K562 (cell line): ENCODE data around the gene TBCC. TPM values are rescaled to one million over a fixed set of nuclear protein-coding genes. Genes with fewer than 3 reads are reported as not detected.

Experiments used
- CCAR2 ChIP-seq: fragments of 200-400 bp; formaldehyde crosslinking; IDR thresholded peaks from 2 replicates; pipeline ENCODE4 v1.6.1; 2017; ENCODE audit warnings: mild to moderate bottlenecking, low read depth, low read length
- DDX20 ChIP-seq: fragments of 450-650 bp; IDR thresholded peaks from 2 replicates; pipeline ENCODE4 v1.6.1; 2016; ENCODE audit warnings: missing genetic modification characterization, low read depth, mild to moderate bottlenecking, missing compliant biosample characterization, moderate library complexity
- MYC ChIP-seq, 2 experiments: fragments of 250-450 bp in 1 of 2; sonication (Bioruptor Pico) in 1 of 2; IDR thresholded peaks; 2 replicates each; pipeline versions ENCODE4 v1.5.1 to v1.6.1; 2012 to 2021; ENCODE audit warnings: low read depth in 2 of 2, borderline replicate concordance in 1 of 2, improper control_type of control experiment in 1 of 2, low read length in 1 of 2, mild to moderate bottlenecking in 1 of 2, moderate library complexity in 1 of 2
- NCOA1 ChIP-seq: fragments of 450-650 bp; IDR thresholded peaks from 2 replicates; pipeline ENCODE4 v1.6.1; 2016; ENCODE audit warnings: low read depth
- NCOA6 ChIP-seq: fragments of 450-650 bp; IDR thresholded peaks from 2 replicates; pipeline ENCODE4 v1.6.1; 2017; ENCODE audit warnings: mild to moderate bottlenecking
- NRF1 ChIP-seq, 2 experiments: fragments of 450-650 bp; IDR thresholded peaks in 1 of 2; conservative IDR thresholded peaks in 1 of 2; 2 replicates each; pipeline ENCODE4 v1.6.1; 2014; ENCODE audit warnings: mild to moderate bottlenecking in 2 of 2
- ZBTB7A ChIP-seq: IDR thresholded peaks from 2 replicates; pipeline ENCODE4 v1.6.1; 2011; ENCODE audit warnings: low read depth, mild to moderate bottlenecking, low read length, moderate library complexity, borderline replicate concordance; ENCODE audit not compliant: control insufficient read depth
- ZBTB8A ChIP-seq: fragments of 450-650 bp; IDR thresholded peaks from 2 replicates; pipeline ENCODE4 v1.6.1; 2018; ENCODE audit warnings: mild to moderate bottlenecking, moderate library complexity; ENCODE audit not compliant: partially characterized antibody
- ZNF444 ChIP-seq: fragments of 250-450 bp; sonication (Bioruptor Pico); IDR thresholded peaks from 2 replicates; pipeline ENCODE4 v1.4.0; 2020; ENCODE audit warnings: mild to moderate bottlenecking, moderate library complexity
- polyA plus RNA-seq, 8 experiments: library from polyadenylated mRNA; depleted of rRNA in 4 of 8; stranded (reverse) in 5 of 8; unstranded in 3 of 8; fragments of >200 nt; fragmentation: Nextera tagmentation in 2 of 8; fragmentation: Illumina TruSeq in 1 of 8; extraction: Ambion mirVana in 2 of 8; extraction: Trizol in 1 of 8; gene quantifications; 2 replicates each; pipeline versions ENCODE4 v1.2.1 to v1.2.3, GENCODE V29; 2011 to 2014; ENCODE audit warnings: inconsistent platforms in 1 of 8, missing spikeins in 1 of 8
- total RNA-seq, 7 experiments: library from RNA; depleted of rRNA in 6 of 7; stranded (reverse); fragments of >200 nt in 6 of 7; fragmentation: Illumina TruSeq in 2 of 7; extraction: Trizol in 2 of 7; gene quantifications; 2 replicates each; pipeline versions ENCODE4 v1.2.1 to v1.2.3, GENCODE V29; 2011 to 2021; ENCODE audit warnings: low replicate concordance in 1 of 7
- TF ChIP-seq, protein P1 (sequence below): fragments of 200-600 bp; sonication (generic); IDR thresholded peaks from one replicate; pipeline ENCODE4 v1.6.1; 2012; ENCODE audit warnings: mild to moderate bottlenecking, low read depth, low read length, inconsistent platforms
- TF ChIP-seq, protein P2 (sequence below): conservative IDR thresholded peaks from 2 replicates; pipeline ENCODE4 v1.6.1; 2011; ENCODE audit warnings: low read depth, mild to moderate bottlenecking, low read length; ENCODE audit not compliant: control insufficient read depth
- TF ChIP-seq, protein P3 (sequence below): fragments of 450-650 bp; conservative IDR thresholded peaks from 2 replicates; pipeline ENCODE4 v1.6.1; 2016; ENCODE audit warnings: missing genetic modification characterization, low read depth, mild to moderate bottlenecking, control low read depth, missing compliant biosample characterization

Gene TBCC
- total and polyA plus RNA-seq, 9 of the 15 experiments (the other 6 are each of a cell fraction or from before 2014, with no cell fraction given): 2.8 to 34.1 (median 23.3) TPM

DNA sequence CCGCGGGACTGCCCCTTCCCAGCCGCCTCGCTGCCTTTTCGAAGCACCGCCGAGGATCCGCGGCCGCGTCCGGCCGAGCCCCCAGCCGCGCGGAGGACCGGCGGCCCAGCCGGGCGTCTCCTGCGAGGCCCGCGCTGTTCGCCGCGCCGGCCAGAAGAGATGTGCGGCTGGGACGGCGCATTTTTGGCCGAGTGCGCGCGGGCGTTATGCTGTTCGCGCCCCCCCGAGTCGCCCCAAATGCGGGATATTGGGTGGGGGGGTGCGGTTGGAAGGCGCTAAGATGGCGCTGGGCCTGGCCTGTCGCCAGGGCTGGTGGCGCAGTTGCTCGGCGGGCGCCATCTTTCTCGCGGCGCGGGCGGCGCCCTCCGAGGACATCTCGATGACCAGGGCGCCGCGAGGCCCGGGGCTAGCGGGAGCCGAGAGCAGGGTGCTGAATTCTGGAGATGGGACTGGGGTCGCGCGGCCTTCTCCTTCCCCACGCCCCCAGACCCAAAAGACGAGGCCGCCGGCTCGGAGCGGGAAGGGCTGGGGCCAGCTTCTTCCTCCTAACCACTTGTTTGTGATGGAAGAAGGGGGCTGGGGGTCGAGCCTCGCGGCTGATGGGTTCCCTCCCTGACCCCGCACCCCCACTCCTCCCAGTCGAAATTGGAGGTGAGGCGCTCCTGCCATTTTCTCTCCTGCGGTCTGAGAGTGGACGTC, 37.4 kb upstream of the TBCC start (continued):
- TF ChIP-seq, protein P1, sequence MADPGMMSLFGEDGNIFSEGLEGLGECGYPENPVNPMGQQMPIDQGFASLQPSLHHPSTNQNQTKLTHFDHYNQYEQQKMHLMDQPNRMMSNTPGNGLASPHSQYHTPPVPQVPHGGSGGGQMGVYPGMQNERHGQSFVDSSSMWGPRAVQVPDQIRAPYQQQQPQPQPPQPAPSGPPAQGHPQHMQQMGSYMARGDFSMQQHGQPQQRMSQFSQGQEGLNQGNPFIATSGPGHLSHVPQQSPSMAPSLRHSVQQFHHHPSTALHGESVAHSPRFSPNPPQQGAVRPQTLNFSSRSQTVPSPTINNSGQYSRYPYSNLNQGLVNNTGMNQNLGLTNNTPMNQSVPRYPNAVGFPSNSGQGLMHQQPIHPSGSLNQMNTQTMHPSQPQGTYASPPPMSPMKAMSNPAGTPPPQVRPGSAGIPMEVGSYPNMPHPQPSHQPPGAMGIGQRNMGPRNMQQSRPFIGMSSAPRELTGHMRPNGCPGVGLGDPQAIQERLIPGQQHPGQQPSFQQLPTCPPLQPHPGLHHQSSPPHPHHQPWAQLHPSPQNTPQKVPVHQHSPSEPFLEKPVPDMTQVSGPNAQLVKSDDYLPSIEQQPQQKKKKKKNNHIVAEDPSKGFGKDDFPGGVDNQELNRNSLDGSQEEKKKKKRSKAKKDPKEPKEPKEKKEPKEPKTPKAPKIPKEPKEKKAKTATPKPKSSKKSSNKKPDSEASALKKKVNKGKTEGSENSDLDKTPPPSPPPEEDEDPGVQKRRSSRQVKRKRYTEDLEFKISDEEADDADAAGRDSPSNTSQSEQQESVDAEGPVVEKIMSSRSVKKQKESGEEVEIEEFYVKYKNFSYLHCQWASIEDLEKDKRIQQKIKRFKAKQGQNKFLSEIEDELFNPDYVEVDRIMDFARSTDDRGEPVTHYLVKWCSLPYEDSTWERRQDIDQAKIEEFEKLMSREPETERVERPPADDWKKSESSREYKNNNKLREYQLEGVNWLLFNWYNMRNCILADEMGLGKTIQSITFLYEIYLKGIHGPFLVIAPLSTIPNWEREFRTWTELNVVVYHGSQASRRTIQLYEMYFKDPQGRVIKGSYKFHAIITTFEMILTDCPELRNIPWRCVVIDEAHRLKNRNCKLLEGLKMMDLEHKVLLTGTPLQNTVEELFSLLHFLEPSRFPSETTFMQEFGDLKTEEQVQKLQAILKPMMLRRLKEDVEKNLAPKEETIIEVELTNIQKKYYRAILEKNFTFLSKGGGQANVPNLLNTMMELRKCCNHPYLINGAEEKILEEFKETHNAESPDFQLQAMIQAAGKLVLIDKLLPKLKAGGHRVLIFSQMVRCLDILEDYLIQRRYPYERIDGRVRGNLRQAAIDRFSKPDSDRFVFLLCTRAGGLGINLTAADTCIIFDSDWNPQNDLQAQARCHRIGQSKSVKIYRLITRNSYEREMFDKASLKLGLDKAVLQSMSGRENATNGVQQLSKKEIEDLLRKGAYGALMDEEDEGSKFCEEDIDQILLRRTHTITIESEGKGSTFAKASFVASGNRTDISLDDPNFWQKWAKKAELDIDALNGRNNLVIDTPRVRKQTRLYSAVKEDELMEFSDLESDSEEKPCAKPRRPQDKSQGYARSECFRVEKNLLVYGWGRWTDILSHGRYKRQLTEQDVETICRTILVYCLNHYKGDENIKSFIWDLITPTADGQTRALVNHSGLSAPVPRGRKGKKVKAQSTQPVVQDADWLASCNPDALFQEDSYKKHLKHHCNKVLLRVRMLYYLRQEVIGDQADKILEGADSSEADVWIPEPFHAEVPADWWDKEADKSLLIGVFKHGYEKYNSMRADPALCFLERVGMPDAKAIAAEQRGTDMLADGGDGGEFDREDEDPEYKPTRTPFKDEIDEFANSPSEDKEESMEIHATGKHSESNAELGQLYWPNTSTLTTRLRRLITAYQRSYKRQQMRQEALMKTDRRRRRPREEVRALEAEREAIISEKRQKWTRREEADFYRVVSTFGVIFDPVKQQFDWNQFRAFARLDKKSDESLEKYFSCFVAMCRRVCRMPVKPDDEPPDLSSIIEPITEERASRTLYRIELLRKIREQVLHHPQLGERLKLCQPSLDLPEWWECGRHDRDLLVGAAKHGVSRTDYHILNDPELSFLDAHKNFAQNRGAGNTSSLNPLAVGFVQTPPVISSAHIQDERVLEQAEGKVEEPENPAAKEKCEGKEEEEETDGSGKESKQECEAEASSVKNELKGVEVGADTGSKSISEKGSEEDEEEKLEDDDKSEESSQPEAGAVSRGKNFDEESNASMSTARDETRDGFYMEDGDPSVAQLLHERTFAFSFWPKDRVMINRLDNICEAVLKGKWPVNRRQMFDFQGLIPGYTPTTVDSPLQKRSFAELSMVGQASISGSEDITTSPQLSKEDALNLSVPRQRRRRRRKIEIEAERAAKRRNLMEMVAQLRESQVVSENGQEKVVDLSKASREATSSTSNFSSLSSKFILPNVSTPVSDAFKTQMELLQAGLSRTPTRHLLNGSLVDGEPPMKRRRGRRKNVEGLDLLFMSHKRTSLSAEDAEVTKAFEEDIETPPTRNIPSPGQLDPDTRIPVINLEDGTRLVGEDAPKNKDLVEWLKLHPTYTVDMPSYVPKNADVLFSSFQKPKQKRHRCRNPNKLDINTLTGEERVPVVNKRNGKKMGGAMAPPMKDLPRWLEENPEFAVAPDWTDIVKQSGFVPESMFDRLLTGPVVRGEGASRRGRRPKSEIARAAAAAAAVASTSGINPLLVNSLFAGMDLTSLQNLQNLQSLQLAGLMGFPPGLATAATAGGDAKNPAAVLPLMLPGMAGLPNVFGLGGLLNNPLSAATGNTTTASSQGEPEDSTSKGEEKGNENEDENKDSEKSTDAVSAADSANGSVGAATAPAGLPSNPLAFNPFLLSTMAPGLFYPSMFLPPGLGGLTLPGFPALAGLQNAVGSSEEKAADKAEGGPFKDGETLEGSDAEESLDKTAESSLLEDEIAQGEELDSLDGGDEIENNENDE: no peak
- TF ChIP-seq NCOA1: peak; percentile 19; the same call in 1 of the 2 replicates
- TF ChIP-seq, protein P2, sequence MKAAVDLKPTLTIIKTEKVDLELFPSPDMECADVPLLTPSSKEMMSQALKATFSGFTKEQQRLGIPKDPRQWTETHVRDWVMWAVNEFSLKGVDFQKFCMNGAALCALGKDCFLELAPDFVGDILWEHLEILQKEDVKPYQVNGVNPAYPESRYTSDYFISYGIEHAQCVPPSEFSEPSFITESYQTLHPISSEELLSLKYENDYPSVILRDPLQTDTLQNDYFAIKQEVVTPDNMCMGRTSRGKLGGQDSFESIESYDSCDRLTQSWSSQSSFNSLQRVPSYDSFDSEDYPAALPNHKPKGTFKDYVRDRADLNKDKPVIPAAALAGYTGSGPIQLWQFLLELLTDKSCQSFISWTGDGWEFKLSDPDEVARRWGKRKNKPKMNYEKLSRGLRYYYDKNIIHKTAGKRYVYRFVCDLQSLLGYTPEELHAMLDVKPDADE: no peak
- TF ChIP-seq, protein P3, sequence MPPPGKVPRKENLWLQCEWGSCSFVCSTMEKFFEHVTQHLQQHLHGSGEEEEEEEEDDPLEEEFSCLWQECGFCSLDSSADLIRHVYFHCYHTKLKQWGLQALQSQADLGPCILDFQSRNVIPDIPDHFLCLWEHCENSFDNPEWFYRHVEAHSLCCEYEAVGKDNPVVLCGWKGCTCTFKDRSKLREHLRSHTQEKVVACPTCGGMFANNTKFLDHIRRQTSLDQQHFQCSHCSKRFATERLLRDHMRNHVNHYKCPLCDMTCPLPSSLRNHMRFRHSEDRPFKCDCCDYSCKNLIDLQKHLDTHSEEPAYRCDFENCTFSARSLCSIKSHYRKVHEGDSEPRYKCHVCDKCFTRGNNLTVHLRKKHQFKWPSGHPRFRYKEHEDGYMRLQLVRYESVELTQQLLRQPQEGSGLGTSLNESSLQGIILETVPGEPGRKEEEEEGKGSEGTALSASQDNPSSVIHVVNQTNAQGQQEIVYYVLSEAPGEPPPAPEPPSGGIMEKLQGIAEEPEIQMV (tag): no peak
- peak; percentile 52 to 60; a peak in 3 of 4 replicates for TF ChIP-seq NRF1 (conservative IDR thresholded peaks at IDR 0.05 in 1 of 2, IDR thresholded peaks at IDR 0.05 in 1 of 2)
- TF ChIP-seq ZNF444: no peak
- TF ChIP-seq NCOA6: no peak
- TF ChIP-seq ZBTB8A: no peak
- TF ChIP-seq ZBTB7A: peak; percentile 96
- TF ChIP-seq MYC (IDR thresholded peaks at IDR 0.05; ENCODE audit: low read depth, low read length): peak; percentile 91
- peak; percentile 97 for TF ChIP-seq MYC (CRISPR knock-in tag; IDR thresholded peaks at IDR 0.05; ENCODE audit: borderline replicate concordance, low read depth)
- TF ChIP-seq CCAR2: no peak
- no peak for TF ChIP-seq DDX20
